Kidney epithelial cell (primary cell): ENCODE results near the gene FOXD1. TPM values are rescaled to one million over a fixed set of nuclear protein-coding genes. Genes with fewer than 3 reads are reported as not detected.
"Not testable (repeated sequence)": the region's sequence is repeated elsewhere in the genome, so short reads cannot be mapped to it uniquely, and the experiment has no call there.

Source experiments
- DNase-seq: peaks from one replicate; pipeline ENCODE4 v3.0.0-alpha.2; 2010; ENCODE audit warnings: low read depth
- H3K27me3 ChIP-seq: 2 replicates; pipeline ENCODE4 v1.6.0; 2011; ENCODE audit warnings: low read length; ENCODE audit not compliant: control insufficient read depth, insufficient read depth
- H3K36me3 ChIP-seq: 2 replicates; pipeline ENCODE4 v1.5.1; 2011; ENCODE audit warnings: low read length; ENCODE audit not compliant: control insufficient read depth, insufficient read depth
- H3K4me3 ChIP-seq: 2 replicates; pipeline ENCODE4 v1.5.1; 2011; ENCODE audit warnings: low read depth, mild to moderate bottlenecking, control low read depth, low read length
- CTCF ChIP-seq: IDR thresholded peaks from 2 replicates; pipeline ENCODE4 v1.5.1; 2011; ENCODE audit warnings: mild to moderate bottlenecking, moderate library complexity, low read length, control low read depth, inconsistent platforms; ENCODE audit not compliant: insufficient read depth, poor library complexity, severe bottlenecking
- total RNA-seq: library from RNA; depleted of rRNA; stranded (reverse); fragments of >200 nt; gene quantifications from 2 replicates; pipeline ENCODE4 v1.2.3, GENCODE V29; 2015

FOXD1 gene
- total RNA-seq, 1 donor from 2014 or later: 14.7 TPM

GRCh38 chr5:73472116-73472515, 23.5 kb upstream of the FOXD1 start:
- no peak for TF ChIP-seq CTCF
- Histone ChIP-seq H3K4me3 (no peak overlapping the region), H3K27me3 (no peaks in the 10 kb centered on the region), H3K36me3 (no peaks in the 10 kb centered on the region)
- no peak for DNase-seq

- Histone ChIP-seq H3K4me3 (no peak overlapping the region), H3K27me3 (no peaks in the 10 kb centered on the region), H3K36me3 (no peaks in the 10 kb centered on the region)
- no peak for TF ChIP-seq CTCF
- DNase-seq: no peak
Observed at GRCh38 chr5:73471654-73472053, 23.1 kb upstream of the FOXD1 start.

GRCh38 chr5:73469878-73470277, 21.3 kb upstream of the FOXD1 start:
- Histone ChIP-seq H3K36me3 (no peaks in the 10 kb centered on the region), H3K27me3 (no peaks in the 10 kb centered on the region), H3K4me3 (no peak overlapping the region)
- no peak for TF ChIP-seq CTCF
- DNase-seq: no peak

- H3K27me3 ChIP-seq, DNase-seq, H3K4me3 ChIP-seq, H3K36me3 ChIP-seq: not testable (repeated sequence)
Observed at GRCh38 chr5:73468638-73469037, 20.1 kb upstream of the FOXD1 start.

- no peak for TF ChIP-seq CTCF
- Histone ChIP-seq H3K36me3 (no peaks in the 10 kb centered on the region), H3K4me3 (no peak overlapping the region), H3K27me3 (no peaks in the 10 kb centered on the region)
- DNase-seq: no peak
Observed at GRCh38 chr5:73464016-73464745, 15.6 kb upstream of the FOXD1 start.

- Histone ChIP-seq H3K27me3 (no peaks in the 10 kb centered on the region), H3K4me3 (no peak overlapping the region), H3K36me3 (no peaks in the 10 kb centered on the region)
- no peak for TF ChIP-seq CTCF
- no peak for DNase-seq
Observed at GRCh38 chr5:73460133-73460532, 11.6 kb upstream of the FOXD1 start.
